ENCODE data around the gene DOP1B.
"Not testable (repeated sequence)": the region's sequence is repeated elsewhere in the genome, so short reads cannot be mapped to it uniquely, and the experiment has no call there.

The DOP1B gene

DNA sequence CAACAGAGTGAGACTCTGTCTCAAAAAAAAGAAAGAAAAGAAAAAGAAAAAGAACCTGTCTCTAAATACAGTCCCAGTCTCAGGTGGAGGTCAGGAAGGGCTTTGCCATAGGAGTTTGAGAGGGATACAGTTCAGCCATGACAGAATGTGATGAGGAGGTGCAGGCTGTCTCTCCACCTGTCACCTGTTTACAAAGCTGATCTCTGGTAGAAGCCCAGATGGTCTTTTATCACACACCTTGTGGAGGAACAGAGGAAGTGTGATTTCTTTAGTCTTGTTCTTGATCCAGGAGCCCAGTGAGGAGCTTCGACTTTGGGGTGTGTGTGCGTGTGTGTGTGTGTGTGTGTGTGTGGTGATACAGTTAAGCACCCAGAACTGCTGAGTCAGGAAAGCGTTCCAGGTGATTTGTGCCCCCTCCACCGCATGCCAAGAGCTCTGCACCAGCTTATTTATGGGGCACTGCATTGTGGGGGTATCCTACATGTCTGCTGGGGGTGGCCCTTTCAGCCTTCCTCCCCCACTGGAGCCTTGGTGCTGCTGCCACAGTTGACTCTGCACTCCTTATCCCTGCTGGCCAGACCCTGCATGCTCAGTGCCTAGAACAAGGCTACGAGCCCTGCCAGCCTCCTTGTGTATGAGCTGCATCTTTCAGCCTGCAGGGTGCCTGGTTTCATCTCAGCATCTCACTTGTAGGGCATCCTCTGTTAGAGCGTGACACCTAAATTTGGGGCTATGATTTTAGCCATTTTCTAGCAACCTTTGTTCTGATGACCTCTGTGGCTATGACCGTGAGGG is 19.3 kb downstream of the DOP1B start:
- no peak for DNase-seq

DNA sequence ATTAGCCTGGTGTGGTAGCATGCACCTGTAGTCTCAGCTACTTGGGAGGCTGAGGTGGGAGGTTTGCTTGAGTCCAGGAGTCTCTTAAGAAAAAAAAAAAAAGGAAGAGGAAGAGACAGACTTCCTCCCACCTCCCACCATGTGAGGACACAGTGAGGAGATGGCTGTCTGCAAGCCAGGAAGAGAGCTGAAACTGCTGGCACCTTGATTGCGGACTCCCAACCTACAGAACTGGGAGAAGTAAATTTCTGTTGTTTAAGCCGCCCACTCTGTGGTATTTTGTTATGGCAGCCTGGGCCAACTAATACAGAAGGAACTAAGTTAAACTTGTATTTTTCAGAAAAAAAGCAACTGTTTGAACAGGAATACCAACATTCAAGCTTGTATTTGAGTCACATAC is 21.7 kb downstream of the DOP1B start:
- DNase-seq, result no peak

DNA sequence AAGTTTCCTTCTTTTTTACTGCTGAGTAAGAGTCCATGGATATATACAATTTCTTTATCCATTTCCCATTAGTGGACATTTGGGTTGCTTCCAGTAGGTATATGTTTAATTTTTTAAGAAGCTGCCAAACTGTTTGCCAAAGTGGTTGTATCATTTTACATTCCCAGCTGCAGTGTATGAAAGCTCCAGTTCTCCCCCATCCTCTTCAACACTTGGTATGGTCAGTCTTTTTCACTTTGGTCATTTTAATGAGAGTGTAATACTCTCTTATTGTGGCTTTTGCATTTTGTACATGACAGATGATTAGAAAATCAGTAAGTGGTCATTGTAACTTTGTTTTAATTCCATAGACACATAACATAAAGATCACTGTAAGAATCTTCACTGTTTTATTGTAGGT is 22.5 kb downstream of the DOP1B start:
- no peak for DNase-seq

DNA sequence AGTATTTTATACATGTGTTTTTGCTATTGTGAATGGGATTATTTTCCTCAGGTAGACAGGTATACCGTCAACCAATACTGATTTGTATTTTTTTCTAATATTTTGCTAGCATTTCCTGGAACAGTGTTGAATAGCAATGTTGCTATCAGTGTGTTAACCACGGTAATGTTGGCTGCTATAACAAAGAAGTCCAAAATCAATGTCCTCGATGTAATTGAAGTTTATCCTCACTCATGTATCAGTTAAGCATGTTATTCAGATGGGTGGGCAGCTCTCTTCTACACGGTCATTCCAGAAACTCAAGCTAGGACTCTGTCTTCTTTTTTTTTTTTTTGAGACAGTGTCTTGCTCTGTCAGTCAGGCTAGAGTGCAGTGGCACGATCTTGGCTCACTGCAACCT is 24.3 kb downstream of the DOP1B start:
- DNase-seq, result no peak

DNA sequence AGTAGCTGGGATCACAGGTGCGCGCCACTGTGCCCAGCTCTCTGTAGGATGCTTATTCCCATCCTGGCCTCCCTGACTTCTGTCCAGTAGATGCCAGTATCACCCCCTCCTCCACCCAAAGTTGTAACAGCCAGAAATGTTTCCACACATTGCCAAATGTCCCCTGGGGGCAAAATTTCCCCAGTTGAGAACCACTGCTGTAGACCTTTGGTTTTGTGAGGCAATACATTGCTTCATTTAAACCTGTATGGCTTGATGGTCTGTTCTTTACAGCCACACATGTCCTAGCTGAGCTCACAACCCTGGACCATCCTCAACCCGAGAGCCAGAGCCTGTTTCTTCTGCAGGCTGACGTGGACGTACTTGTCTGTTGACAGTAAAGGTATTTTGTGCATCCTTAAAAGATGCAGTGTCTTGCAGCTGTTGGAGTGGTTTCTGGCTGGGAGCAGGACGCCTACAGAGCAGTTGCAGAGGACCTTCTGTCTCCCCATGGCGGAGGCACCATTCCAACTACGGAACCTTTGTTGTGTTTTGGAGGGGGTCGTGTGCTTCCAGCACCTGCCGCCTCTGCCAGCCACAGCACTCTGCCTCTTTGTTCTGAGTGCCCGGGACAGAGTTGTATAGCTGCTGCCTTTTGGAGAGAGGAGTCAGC is 26.6 kb downstream of the DOP1B start:
- no peak for DNase-seq

DNA sequence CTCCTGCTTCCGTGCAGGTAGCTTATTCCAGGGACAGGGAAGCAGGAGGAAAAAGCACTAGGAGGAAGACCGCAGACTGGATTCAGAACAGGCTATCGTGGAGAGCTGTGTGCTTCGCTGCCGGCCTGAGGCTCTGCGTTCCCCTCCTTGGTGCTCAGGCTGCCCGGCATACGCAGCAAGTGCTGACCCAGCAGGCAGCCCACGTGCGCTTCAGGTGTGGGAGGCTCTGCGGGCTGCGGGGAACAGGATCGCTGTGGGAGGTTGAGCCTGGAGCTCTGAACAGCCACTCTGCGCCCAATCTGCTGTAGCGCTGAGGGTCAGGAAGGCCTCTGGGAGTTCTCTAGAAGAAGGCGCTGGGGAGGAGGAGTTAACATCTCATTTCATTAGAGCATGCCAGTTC is 27.9 kb downstream of the DOP1B start:
- no peak for DNase-seq

DNA sequence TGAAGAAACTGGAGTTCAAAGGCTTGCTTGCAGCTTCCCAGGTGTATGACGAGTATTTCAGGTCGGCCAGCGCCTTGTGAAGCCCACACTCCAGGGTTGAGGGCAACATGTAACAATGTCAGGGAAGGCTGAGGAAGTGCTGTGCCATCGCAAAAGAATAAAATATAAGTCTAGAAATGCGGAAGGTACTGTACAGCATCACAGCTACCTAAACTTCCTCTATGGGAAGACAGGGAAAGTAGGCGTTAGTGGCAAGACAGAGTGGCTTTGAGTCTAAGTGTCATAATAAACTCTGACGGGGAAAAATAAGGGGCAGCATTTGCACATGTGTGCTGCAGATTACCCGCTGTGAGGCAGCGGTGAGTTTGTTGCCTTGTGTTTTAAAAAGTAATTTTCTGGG is 28.9 kb downstream of the DOP1B start:
- no peak for DNase-seq

DNA sequence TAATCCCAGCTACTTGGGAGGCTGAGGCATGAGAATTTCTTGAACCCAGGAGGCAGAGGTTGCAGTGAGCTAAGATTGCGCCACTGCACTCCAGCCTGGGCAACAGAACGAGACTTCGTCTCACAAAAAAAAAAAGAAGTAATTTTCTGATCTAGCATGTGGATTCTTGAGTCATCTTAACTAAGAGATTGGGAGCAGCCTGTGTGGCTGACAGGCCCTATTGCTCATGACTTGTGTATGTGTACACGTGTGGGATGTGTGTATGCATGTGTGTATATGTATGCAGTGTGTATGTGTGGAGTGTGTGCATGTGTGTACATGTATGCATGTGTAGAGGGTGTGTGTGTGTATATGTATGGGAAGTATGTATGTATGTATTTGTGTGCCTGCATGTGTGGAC is 29.5 kb downstream of the DOP1B start:
- DNase-seq, result no peak

DNA sequence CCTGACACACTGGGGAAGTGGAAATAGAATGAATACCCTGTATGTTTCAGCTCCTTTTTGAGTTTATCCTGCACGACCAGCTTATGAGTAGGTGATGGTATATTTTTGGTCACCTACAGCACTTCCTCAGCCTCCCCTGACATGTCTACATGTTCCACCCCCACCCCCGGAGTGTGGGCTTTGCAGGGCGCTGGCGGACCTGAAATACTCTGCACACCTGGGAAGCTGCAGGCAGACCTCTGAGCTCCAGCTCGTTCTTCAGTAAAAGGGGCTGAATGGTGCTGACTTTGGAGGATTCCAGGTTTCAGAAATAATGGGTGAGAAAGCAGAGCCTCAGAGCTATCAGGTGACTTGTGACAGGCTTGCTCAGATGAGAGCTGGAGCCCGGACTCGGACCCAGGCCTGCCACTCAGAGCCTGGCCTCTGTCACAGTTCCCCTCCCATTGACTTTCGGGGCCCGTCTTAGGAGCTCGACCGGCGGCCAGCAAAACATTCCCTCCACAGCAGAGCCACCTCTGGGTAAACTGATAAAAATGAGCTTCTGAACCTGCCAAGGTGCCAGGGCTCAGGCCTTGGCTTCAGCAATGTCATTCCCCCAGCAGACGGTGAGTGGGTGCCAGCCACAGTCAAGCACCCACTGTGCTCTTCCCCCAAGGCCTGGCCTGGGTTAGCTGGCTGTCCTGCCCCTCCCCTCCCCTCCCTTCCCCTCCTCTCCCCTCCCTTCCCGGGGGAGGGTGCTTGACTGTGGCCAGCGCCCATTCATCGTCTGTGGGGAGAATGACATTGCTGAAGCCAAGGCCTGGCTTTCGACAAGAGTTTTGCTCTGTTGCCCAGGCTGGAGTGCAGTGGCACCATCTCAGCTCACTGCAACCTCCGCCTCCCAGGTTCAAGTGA is 30.1 kb downstream of the DOP1B start:
- no peak for DNase-seq

DNA sequence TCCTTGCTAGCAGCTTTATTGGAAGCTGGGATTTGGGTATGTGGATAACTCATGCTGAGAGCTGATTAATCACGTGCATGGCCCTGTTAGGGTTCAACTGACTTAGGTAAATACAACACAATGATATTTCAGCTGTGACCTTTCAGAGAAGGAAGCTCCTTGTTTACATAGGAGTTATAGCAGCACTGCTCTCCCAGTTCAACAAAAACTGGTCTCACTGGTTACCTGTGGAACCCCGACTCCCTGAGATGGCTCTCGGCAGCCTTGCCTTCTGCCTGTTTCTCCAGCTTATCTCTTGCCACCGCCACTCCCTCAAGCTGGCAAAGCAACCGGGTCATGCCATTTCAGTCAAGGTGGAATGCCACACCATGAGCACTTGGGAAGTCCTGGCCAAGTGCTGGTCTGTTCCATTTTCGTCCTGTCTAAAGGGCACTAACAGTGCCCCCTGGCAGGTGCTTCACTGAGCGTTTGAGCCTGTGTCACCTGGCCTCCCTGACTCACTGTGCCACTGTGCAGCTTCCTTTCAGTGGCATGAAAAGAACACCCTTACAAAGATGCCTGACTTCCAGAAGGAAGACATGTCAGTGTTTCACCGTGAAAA is 31.6 kb downstream of the DOP1B start:
- no peak for DNase-seq

DNA sequence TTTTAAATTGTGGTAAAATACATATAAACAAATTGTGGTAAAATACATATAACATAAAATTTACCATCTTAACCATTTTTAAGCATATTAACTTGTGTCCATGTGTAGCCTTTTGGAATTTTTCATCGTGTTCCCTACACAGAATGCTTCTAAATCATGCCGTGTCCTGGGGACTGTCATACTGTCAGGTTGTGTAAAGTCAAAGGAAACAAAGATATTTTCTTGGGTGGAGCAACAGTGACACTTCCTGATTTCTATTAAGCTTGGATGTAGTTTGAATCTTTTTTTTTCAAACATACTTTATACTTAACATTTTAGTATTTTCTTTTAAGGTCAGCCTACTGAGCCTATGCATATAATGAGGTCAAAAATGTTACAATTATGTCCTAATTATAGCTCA is 32.3 kb downstream of the DOP1B start:
- no peak for DNase-seq

DNA sequence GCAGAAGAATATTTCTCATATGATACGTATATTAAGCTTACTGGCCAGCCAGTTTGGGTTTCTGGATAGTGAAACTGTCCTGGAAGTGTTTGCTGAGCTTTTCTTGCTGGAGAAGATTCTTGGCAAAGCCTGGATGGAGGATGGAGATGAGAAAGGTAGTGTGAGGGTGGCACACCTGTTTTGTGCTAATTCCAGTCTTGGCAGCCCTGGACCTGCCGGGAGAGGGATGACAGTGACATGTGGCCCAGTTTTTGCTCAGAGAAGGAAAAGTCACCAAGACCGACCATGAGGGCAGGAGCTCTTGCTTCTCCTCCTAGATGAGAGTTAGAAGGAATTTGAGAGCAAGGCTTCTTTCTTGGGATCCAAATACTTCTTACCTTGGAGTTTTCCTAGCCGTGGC is 34.1 kb downstream of the DOP1B start:
- DNase-seq, result no peak

DNA sequence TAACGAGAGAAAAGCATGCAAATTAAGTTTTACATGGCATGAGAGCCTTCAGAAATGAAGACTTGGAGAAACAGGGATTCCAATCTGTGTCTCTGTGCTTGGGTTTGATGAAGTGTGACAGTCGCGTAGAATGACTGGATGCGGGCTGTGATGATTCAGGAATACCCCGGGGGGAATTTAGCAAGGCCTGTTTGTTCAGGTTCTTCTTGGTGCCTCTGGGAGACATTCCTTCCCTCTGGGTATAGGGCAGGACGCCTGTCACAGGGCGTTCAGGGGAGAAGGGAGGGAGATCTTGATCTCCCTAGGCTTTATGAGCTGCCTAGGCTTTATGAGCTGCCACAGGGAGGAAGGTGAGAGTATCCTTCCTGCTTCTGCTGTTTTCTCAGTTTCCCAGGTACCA is 36.6 kb downstream of the DOP1B start:
- no peak for DNase-seq

DNA sequence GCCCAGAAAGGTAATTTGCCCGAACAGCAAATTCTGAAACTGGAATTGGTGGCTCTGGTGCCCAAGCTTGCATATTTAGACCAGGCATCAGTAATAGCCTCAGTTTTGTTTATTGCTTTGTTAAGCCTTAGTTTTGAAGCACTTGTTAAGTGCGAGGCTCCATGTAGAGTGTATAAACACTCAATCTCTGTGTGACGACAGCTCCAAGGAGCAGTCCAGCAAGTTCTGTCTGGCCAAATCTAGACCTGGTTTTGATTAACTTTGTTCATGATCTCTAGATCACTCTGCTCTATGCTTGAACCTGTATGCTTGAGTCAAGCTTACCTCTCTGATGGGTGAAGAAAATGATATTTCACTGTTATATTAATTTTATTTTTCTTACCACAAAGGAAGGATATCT is 37.4 kb downstream of the DOP1B start:
- no peak for DNase-seq

DNA sequence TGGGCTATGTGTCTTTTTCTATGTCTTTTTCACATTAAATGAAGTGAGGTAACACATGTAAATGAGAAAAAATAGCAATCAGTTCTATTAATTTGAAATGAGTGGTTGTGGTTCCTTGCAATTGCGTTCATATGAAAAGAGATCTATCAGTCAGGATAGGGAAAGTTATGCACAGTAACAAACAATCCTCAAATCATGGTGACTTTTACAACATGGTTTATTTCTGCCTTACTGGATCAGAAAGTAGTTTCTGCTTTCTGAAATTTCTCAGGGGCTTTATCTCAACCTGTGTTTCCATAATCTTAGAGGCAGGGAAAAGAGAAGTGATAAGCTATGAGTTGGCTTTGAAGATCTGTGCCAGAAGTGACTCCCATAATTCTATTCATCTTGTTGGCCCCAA is 39.0 kb downstream of the DOP1B start:
- no peak for DNase-seq

DNA sequence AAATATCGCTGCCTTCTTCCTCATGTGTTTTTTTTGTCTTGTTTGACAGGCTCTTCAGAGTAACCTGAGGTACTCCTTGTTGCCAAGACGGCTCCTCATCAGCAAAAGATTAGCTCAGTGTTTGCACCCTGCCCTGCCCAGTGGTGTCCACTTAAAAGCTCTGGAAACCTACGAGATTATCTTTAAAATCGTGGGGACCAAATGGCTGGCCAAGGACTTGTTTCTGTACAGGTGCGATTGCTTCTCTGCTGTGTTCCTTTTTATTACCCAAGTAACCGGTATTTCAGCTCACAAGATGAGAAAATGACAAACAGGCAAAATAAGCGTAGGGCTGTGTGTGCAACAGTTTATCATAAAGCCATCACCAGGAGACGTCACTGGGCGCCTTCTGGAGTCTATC is 42.4 kb downstream of the DOP1B start:
- no peak for DNase-seq

DNA sequence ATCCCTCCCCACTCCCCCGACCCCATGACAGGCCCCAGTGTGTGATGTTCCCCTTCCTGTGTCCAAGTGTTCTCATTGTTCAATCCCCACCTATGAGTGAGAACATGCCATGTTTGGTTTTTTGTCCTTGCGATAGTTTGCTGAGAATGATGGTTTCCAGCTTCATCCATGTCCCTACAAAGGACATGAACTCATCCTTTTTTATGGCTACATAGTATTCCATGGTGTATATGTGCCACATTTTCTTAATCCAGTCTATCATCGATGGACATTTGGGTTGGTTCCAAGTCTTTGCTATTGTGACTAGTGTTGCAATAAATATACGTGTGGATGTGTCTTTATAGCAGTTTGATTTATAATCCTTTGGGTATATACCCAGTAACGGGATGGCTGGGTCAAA is 43.0 kb downstream of the DOP1B start:
- not testable (repeated sequence) for DNase-seq

DNA sequence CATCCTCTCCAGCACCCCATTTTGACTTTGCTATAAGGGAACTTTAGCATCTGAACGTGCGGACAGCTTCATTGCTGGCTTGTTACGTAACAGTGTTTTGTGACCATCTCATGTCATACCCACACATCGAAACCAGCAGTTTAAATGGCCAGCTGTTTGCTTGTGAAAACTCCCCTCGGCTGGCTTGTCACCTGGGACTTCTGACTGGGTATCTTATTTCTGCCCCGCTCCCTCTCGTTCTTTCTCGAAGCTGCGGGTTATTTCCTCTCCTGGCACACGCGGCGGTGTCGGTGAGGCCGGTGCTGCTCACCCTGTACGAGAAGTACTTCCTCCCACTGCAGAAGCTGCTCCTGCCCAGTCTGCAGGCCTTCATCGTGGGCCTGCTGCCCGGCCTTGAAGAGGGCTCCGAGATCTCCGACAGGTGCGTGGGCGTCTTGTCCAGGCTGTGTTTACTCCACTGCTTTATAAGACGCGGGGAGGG is 43.5 kb downstream of the DOP1B start:
- no peak for DNase-seq

DNA sequence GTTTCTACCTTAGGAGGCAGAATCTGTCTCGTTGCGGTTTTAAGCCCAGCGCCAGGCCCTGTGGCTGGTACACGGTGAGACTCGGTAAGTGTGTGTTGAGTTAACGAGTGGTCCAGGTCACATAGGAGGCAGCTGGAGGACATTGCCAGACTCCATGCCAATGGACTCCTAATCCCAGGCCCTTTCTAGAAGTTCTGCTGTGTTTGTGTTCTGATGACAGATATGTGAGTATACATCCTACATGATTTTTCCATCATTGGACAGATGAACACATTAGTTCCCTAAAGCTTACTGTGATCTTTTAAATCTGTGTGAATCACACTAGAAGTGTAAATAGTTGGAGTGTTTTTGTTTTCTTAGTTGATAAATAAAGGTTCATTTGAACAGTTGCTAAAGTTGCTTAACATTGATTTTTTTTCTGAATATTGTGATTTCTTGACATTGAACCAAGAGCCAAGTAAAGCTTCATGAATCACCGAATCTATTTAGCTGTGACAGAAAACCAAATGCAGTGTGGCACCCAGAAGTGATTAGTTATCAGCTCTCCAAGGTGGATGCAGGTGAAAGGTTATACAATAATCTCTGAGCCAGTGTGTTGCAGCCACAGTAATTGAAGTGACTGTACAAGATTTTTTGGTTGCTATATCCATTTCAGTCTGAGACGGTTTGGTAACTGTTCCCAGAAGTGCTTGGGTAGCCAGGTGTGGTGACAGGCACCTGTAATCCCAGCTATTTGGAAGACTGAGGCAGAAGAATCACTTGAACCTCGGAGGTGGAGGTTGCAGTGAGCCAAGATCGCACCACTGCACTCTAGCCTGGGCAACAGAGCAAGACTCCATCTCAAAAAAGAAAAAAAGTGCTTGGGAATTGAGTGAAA is 46.3 kb downstream of the DOP1B start:
- no peak for DNase-seq

DNA sequence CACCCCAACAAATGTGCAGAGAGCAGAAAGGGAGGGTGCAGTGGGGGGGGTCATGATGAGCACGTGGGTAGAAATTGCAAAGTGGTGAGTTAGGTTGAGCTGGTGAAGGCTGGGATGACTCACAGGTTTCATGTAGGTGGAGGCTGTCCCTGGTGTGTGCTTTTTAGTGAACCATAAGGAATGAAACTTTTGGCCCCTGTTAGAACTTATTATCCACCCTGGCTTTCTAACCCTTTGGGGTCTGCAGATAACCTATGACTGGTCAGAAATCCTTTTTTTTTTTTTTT is 46.9 kb downstream of the DOP1B start:
- DNase-seq, result peak; percentile 59 to 64

DNA sequence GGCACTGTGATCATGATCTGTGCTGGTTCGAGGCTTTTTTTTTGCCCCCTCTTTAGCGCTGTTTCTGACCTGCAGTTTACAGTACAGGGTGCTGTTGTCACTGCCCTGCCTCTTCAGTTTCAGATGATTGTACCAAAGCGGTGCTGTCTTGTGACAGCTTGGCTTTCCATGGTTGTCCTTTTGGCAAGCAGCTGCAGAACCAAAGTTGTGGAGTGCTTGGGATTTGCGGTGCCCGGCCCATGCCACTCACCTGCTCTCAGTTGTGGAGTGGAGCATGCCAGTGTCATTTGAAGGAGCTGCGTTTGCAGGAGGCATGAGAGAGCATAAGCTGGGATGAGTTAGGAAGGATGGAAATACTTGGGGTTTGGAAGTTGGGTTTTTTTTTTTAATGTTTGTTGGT is 48.4 kb downstream of the DOP1B start:
- DNase-seq, result no peak

DNA sequence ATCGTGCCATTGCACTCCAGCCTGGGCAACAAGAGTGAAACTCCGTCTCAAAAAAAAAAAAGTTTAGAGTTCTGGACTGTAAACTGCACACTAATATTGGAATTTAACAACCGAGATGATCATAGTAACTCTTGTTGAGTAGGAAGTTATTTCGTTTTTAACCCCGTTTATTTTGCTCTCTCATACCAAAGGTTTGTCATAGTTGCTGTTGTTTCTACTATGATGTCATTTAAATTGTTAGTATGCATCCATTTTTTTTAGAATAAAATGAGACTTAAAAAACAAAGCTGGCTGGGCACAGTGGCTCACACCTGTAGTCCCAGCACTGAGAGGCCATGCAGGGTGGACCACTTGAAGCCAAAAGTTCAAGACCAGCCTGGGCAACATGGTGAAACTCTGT is 49.3 kb downstream of the DOP1B start:
- DNase-seq, result no peak

All from stimulated activated CD4-positive, alpha-beta T cell treated with anti-CD3 and anti-CD28 coated beads, Interleukin-2, amount 100 ng/mL, for 24 hours (primary cell).